ENCODE measurements around the gene FBN1.

The FBN1 gene

GRCh38 chr15:48411971-48412591 is 233.4 kb downstream of the FBN1 start:
- Histone ChIP-seq H3K9me3 (ENCODE audit: control insufficient read depth, low read length) (no peaks in the 10 kb centered on the region), H3K4me1 (ENCODE audit: control insufficient read depth, insufficient read depth, low read length) (peaks cover 79% of the 10 kb centered on the region), H3K4me3 (ENCODE audit: low read length) (peak overlapping the region; percentile 41), H3K27me3 (replicated peaks; ENCODE audit: control insufficient read depth, insufficient read depth, low read length) (no peaks in the 10 kb centered on the region), H3K36me3 (ENCODE audit: control insufficient read depth, insufficient read depth, low read length, severe bottlenecking) (peaks cover 49% of the 10 kb centered on the region), H3K9ac (ENCODE audit: low read length) (peak overlapping the region; percentile 77)
- peak; percentile 81 for DNase-seq (ENCODE audit: low read depth)

- peaks cover 27% of the 10 kb centered on the region for H3K36me3 ChIP-seq (ENCODE audit: control insufficient read depth, insufficient read depth, low read length, severe bottlenecking)
Observed at GRCh38 chr15:48409623-48410022, 235.9 kb downstream of the FBN1 start.

GRCh38 chr15:48408327-48408726 is 237.2 kb downstream of the FBN1 start:
- H3K9me3 ChIP-seq (ENCODE audit: control insufficient read depth, low read length) = no peaks in the 10 kb centered on the region
- peaks cover 27% of the 10 kb centered on the region for H3K36me3 ChIP-seq (ENCODE audit: control insufficient read depth, insufficient read depth, low read length, severe bottlenecking)
- H3K4me1 ChIP-seq (ENCODE audit: control insufficient read depth, insufficient read depth, low read length) = peaks cover 69% of the 10 kb centered on the region
- H3K9ac ChIP-seq (ENCODE audit: low read length) = peak overlapping the region; percentile 69
- no peaks in the 10 kb centered on the region for H3K27me3 ChIP-seq (replicated peaks; ENCODE audit: control insufficient read depth, insufficient read depth, low read length)
- DNase-seq (ENCODE audit: low read depth) = peak; percentile 55
- peak overlapping the region; percentile 40 for H3K4me3 ChIP-seq (ENCODE audit: low read length)

More at GRCh38 chr15:48409623-48410022, 235.9 kb downstream of the FBN1 start:
- H3K9ac ChIP-seq (ENCODE audit: low read length) = peak overlapping the region; percentile 69
- no peaks in the 10 kb centered on the region for H3K27me3 ChIP-seq (replicated peaks; ENCODE audit: control insufficient read depth, insufficient read depth, low read length)
- H3K4me1 ChIP-seq (ENCODE audit: control insufficient read depth, insufficient read depth, low read length) = peaks cover 79% of the 10 kb centered on the region
- H3K9me3 ChIP-seq (ENCODE audit: control insufficient read depth, low read length) = no peaks in the 10 kb centered on the region
- no peak for DNase-seq (ENCODE audit: low read depth)
- H3K4me3 ChIP-seq (ENCODE audit: low read length) = no peak overlapping the region

GRCh38 chr15:48407646-48408045 is 237.9 kb downstream of the FBN1 start:
- peak overlapping the region; percentile 69 for H3K9ac ChIP-seq (ENCODE audit: low read length)
- no peak overlapping the region for H3K4me3 ChIP-seq (ENCODE audit: low read length)
- no peaks in the 10 kb centered on the region for H3K9me3 ChIP-seq (ENCODE audit: control insufficient read depth, low read length)
- peaks cover 25% of the 10 kb centered on the region for H3K36me3 ChIP-seq (ENCODE audit: control insufficient read depth, insufficient read depth, low read length, severe bottlenecking)
- H3K4me1 ChIP-seq (ENCODE audit: control insufficient read depth, insufficient read depth, low read length) = peaks cover 63% of the 10 kb centered on the region
- no peaks in the 10 kb centered on the region for H3K27me3 ChIP-seq (replicated peaks; ENCODE audit: control insufficient read depth, insufficient read depth, low read length)
- DNase-seq (ENCODE audit: low read depth) = no peak

- Histone ChIP-seq H3K4me1 (ENCODE audit: control insufficient read depth, insufficient read depth, low read length) (peaks cover 55% of the 10 kb centered on the region), H3K27me3 (replicated peaks; ENCODE audit: control insufficient read depth, insufficient read depth, low read length) (no peaks in the 10 kb centered on the region), H3K4me3 (ENCODE audit: low read length) (no peak overlapping the region), H3K9me3 (ENCODE audit: control insufficient read depth, low read length) (no peaks in the 10 kb centered on the region), H3K9ac (ENCODE audit: low read length) (peak overlapping the region; percentile 24), H3K36me3 (ENCODE audit: control insufficient read depth, insufficient read depth, low read length, severe bottlenecking) (peaks cover 23% of the 10 kb centered on the region)
- DNase-seq (ENCODE audit: low read depth) = no peak
Observed at GRCh38 chr15:48406911-48407310, 238.6 kb downstream of the FBN1 start.

- Histone ChIP-seq H3K9me3 (ENCODE audit: control insufficient read depth, low read length) (no peaks in the 10 kb centered on the region), H3K36me3 (ENCODE audit: control insufficient read depth, insufficient read depth, low read length, severe bottlenecking) (peaks cover 19% of the 10 kb centered on the region), H3K9ac (ENCODE audit: low read length) (peak overlapping the region; percentile 24), H3K4me3 (ENCODE audit: low read length) (no peak overlapping the region), H3K4me1 (ENCODE audit: control insufficient read depth, insufficient read depth, low read length) (peaks cover 50% of the 10 kb centered on the region), H3K27me3 (replicated peaks; ENCODE audit: control insufficient read depth, insufficient read depth, low read length) (no peaks in the 10 kb centered on the region)
- no peak for DNase-seq (ENCODE audit: low read depth)
Observed at GRCh38 chr15:48406266-48406891, 239.1 kb downstream of the FBN1 start.

- DNase-seq (ENCODE audit: low read depth) = no peak
Observed at GRCh38 chr15:48402427-48403177, 242.9 kb downstream of the FBN1 start.

GRCh38 chr15:48400086-48400485 is 245.4 kb downstream of the FBN1 start:
- H3K9ac ChIP-seq (ENCODE audit: low read length) = peak overlapping the region; percentile 31
- peak overlapping the region; percentile 4 for H3K4me3 ChIP-seq (ENCODE audit: low read length)
- peak; percentile 69 for DNase-seq (ENCODE audit: low read depth)
- no peaks in the 10 kb centered on the region for H3K9me3 ChIP-seq (ENCODE audit: control insufficient read depth, low read length)
- peaks cover 44% of the 10 kb centered on the region for H3K4me1 ChIP-seq (ENCODE audit: control insufficient read depth, insufficient read depth, low read length)
- no peaks in the 10 kb centered on the region for H3K27me3 ChIP-seq (replicated peaks; ENCODE audit: control insufficient read depth, insufficient read depth, low read length)
- no peaks in the 10 kb centered on the region for H3K36me3 ChIP-seq (ENCODE audit: control insufficient read depth, insufficient read depth, low read length, severe bottlenecking)

More at GRCh38 chr15:48402427-48403177, 242.9 kb downstream of the FBN1 start:
- no peaks in the 10 kb centered on the region for H3K27me3 ChIP-seq (replicated peaks; ENCODE audit: control insufficient read depth, insufficient read depth, low read length)
- peak overlapping the region; percentile 27 for H3K9ac ChIP-seq (ENCODE audit: low read length)
- no peak overlapping the region for H3K4me3 ChIP-seq (ENCODE audit: low read length)
- peaks cover 51% of the 10 kb centered on the region for H3K4me1 ChIP-seq (ENCODE audit: control insufficient read depth, insufficient read depth, low read length)
- H3K36me3 ChIP-seq (ENCODE audit: control insufficient read depth, insufficient read depth, low read length, severe bottlenecking) = no peaks in the 10 kb centered on the region
- H3K9me3 ChIP-seq (ENCODE audit: control insufficient read depth, low read length) = no peaks in the 10 kb centered on the region

GRCh38 chr15:48397841-48398240 is 247.7 kb downstream of the FBN1 start:
- DNase-seq (ENCODE audit: low read depth) = no peak
- Histone ChIP-seq H3K27me3 (replicated peaks; ENCODE audit: control insufficient read depth, insufficient read depth, low read length) (no peaks in the 10 kb centered on the region), H3K4me3 (ENCODE audit: low read length) (no peak overlapping the region), H3K9ac (ENCODE audit: low read length) (no peak overlapping the region), H3K4me1 (ENCODE audit: control insufficient read depth, insufficient read depth, low read length) (peaks cover 63% of the 10 kb centered on the region), H3K36me3 (ENCODE audit: control insufficient read depth, insufficient read depth, low read length, severe bottlenecking) (no peaks in the 10 kb centered on the region), H3K9me3 (ENCODE audit: control insufficient read depth, low read length) (no peaks in the 10 kb centered on the region)

- Histone ChIP-seq H3K27me3 (replicated peaks; ENCODE audit: control insufficient read depth, insufficient read depth, low read length) (no peaks in the 10 kb centered on the region), H3K9ac (ENCODE audit: low read length) (peak overlapping the region; percentile 18), H3K4me1 (ENCODE audit: control insufficient read depth, insufficient read depth, low read length) (peaks cover 76% of the 10 kb centered on the region), H3K4me3 (ENCODE audit: low read length) (no peak overlapping the region), H3K36me3 (ENCODE audit: control insufficient read depth, insufficient read depth, low read length, severe bottlenecking) (no peaks in the 10 kb centered on the region), H3K9me3 (ENCODE audit: control insufficient read depth, low read length) (no peaks in the 10 kb centered on the region)
- DNase-seq (ENCODE audit: low read depth) = no peak
Observed at GRCh38 chr15:48396020-48396419, 249.5 kb downstream of the FBN1 start.

- Histone ChIP-seq H3K27me3 (replicated peaks; ENCODE audit: control insufficient read depth, insufficient read depth, low read length) (no peaks in the 10 kb centered on the region), H3K36me3 (ENCODE audit: control insufficient read depth, insufficient read depth, low read length, severe bottlenecking) (no peaks in the 10 kb centered on the region), H3K9me3 (ENCODE audit: control insufficient read depth, low read length) (no peaks in the 10 kb centered on the region), H3K4me1 (ENCODE audit: control insufficient read depth, insufficient read depth, low read length) (peaks cover 77% of the 10 kb centered on the region), H3K4me3 (ENCODE audit: low read length) (no peak overlapping the region), H3K9ac (ENCODE audit: low read length) (peak overlapping the region; percentile 18)
- DNase-seq (ENCODE audit: low read depth) = peak; percentile 54
Observed at GRCh38 chr15:48395521-48396011, 249.9 kb downstream of the FBN1 start.

All from adipocyte (in vitro differentiated cells).